Epithelial cell of proximal tubule (primary cell): ENCODE data around the gene FADS3. TPM values are rescaled to one million over a fixed set of nuclear protein-coding genes. Genes with fewer than 3 reads are reported as not detected.

Experiments
- DNase-seq: peaks from one replicate; pipeline ENCODE4 v3.0.0-alpha.2; 2011; ENCODE audit warnings: low read depth
- H3K4me3 ChIP-seq: 2 replicates; pipeline ENCODE4 v1.5.1; 2011; ENCODE audit warnings: low read depth, mild to moderate bottlenecking, low read length
- CTCF ChIP-seq: conservative IDR thresholded peaks from 2 replicates; pipeline ENCODE4 v1.5.1; 2012; ENCODE audit warnings: low read depth, mild to moderate bottlenecking, low read length
- total RNA-seq: library from RNA; depleted of rRNA; stranded (reverse); fragments of >200 nt; gene quantifications from 2 replicates; pipeline ENCODE4 v1.2.3, GENCODE V29; 2015

The FADS3 gene
- total RNA-seq, 1 donor from 2014 or later, result 48.0 TPM

GRCh38 chr11:61830237-61831105 is 60.9 kb downstream of the FADS3 start:
- TF ChIP-seq CTCF, result no peak
- no peak for DNase-seq
- peak overlapping the region; percentile 92 for H3K4me3 ChIP-seq

GRCh38 chr11:61829806-61830205 is 61.5 kb downstream of the FADS3 start:
- no peak for DNase-seq
- H3K4me3 ChIP-seq, result peak overlapping the region; percentile 92
- no peak for TF ChIP-seq CTCF

- TF ChIP-seq CTCF, result peak; percentile 48
- DNase-seq, result no peak
- peak overlapping the region; percentile 92 for H3K4me3 ChIP-seq
Measured at GRCh38 chr11:61828629-61829407, 62.5 kb downstream of the FADS3 start.

- peak overlapping the region; percentile 92 for H3K4me3 ChIP-seq
- TF ChIP-seq CTCF, result no peak
- no peak for DNase-seq
Measured at GRCh38 chr11:61828379-61828628, 63.0 kb downstream of the FADS3 start.

- no peak for DNase-seq
Measured at GRCh38 chr11:61827571-61828378, 63.6 kb downstream of the FADS3 start, which contains the start of gene FADS2. FADS2 (plus strand) TSS chr11:61828300; CDS start chr11:61828391, 91 bp downstream.

More at GRCh38 chr11:61827571-61828378, 63.6 kb downstream of the FADS3 start, which contains the start of gene FADS2:
- H3K4me3 ChIP-seq, result peak within 1 kb of the TSS; percentile 92
- no peak for TF ChIP-seq CTCF
